ENCODE results near the gene PPWD1.
"Not testable (repeated sequence)": the region's sequence is repeated elsewhere in the genome, so short reads cannot be mapped to it uniquely, and the experiment has no call there.

Gene PPWD1

GRCh38 chr5:65562731-65563701, at the start of gene PPWD1, which contains the start of gene CENPK:
TSS of gene PPWD1 (plus strand) at chr5:65563296. CDS start at chr5:65563311, 15 bp downstream.
TSS of gene CENPK (minus strand) at chr5:65563168. CDS start at chr5:65554907, 8,261 bp downstream.
- peak; percentile 97 for DNase-seq

GRCh38 chr5:65525726-65526125, 37.4 kb upstream of the PPWD1 start:
- DNase-seq, result no peak

DNA sequence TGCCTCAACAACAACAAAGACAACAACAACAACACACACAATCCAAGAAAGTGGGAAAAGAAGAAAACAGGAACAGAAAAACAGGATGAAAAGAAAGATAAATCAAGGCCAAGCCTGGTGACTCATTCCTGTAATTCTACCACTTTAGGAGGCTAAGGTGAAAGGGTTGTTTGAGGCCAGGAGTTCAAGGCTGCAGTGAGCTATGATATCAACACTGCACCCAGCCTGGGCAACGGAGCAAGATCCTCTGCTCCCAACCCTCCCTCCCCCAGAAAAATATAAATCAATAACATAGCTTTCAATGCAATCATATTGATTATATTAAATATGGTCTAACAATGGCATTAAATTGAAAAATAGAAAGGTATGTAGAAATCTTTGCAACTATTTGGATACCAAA, 32.2 kb upstream of the PPWD1 start:
- DNase-seq, result no peak

GRCh38 chr5:65535529-65535987, 27.5 kb upstream of the PPWD1 start:
- no peak for DNase-seq

DNA sequence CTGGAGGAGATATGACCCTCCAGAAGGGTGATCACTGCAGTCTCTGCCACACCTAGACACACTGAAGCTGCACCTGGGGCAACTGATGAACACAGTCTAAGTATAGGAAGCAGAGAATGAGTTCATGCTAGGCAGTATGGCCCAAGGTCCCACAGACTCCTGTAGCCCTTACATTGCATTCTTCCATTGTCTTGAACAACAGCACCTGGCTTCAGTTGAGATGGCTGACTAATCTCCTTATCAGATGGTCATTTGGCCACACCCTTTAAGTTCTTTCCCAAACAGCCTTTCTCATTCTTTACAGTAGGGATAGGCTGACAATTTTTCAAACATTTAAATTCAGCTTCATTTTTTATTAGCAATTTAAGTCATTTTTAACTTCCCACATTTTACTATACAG, 23.3 kb upstream of the PPWD1 start:
- no peak for DNase-seq

GRCh38 chr5:65544473-65544872, 18.6 kb upstream of the PPWD1 start:
- no peak for DNase-seq

DNA sequence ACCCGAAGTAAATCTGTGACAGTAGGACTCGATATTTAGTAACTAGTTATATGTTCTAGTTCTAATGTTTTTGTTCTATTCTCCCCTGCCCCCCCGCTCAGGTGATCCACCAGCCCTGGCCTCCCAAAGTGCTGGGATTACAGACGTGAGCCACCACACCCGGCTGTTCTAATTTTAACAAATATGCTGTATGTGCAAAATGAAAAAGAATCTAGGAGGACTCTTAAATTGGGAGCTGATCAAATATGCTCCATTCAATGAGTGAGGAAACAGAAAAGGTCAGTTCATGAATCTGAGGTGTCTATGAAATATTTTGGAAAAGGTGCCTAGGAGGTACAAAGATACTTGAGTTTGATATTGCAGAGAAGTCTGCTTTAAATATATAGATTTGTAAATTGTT, 17.0 kb upstream of the PPWD1 start:
- DNase-seq, result no peak

DNA sequence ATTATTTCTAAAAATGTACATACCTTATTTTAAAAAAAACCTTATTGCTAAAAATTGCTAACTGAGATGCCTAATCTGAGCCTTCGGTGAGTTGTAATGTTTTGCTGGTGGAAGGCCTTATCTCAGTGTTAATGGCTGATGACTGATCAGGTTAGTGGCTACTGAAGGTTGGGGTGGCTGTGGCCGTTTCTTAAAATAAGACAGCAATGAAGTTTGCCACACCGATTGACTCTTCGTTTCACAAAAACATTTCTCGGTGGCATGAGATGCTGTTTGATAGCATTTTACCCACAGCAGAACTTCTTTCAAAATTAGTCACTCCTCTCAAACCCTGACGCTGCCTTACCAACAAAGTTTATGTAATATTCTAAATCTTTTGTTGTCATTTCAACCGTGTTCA, 14.8 kb upstream of the PPWD1 start:
- no peak for DNase-seq

- no peak for DNase-seq
Measured at GRCh38 chr5:65553941-65554340, 9.2 kb upstream of the PPWD1 start.

- DNase-seq, result no peak
Measured at GRCh38 chr5:65555287-65555686, 7.8 kb upstream of the PPWD1 start.

DNA sequence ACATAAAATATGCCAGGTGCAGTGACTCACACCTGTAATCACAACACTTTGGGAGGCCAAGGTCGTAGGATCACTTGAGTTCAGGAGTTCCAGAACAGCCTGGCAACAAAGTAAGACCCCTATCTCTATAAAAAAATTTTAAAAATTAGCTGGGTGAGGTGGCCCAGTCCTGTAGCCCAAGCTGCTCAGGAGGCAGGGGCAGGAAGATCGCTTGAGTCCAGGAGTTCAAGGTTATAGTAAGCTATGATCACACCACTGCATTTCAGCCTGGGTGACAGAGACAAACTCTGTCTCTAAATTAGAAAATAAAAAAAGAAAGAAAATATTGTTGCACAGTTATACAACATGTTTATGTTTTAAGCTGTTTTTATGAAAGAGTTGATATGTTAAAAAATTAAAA, 6.9 kb upstream of the PPWD1 start:
- DNase-seq, result no peak

DNA sequence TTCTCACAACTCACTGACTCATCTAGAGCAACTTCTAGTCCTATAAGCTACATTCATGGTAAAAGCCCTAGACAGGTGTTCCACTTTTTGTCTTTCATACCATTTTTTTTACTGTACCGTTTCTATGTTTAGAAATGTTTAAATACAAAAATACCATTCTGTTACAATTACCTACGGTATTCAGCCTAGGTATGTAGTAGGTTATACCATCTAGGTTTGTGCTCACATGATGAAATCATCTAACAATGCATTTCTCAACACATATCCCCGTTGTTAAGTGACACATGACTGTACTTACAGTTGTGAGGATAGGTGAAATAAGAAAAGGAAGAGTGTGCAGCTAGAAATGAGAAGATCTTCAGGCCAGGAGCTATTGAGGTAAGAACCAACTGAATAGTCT, 6.4 kb upstream of the PPWD1 start:
- no peak for DNase-seq

DNA sequence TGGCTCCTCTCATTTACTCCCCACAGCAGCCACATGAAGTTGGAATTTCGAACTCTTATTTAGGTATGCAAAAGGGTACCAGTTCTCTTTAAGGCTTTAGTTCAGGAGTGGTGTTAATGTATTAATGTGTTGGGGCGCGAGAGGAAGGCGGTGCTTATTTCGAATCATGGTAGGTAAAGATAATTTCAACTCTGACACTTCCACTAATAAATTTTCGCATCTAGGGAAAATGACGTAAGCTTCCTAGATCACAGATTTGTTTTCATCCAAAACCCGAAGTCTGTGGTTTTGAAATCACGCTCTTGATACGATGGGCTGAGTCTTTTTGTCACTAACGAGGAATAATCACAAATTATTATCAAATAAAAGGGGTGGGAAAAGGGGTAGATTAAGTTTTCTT, 681 bp downstream of the PPWD1 start:
- no peak for DNase-seq

GRCh38 chr5:65566505-65566904, 3.4 kb downstream of the PPWD1 start:
- DNase-seq, result no peak

DNA sequence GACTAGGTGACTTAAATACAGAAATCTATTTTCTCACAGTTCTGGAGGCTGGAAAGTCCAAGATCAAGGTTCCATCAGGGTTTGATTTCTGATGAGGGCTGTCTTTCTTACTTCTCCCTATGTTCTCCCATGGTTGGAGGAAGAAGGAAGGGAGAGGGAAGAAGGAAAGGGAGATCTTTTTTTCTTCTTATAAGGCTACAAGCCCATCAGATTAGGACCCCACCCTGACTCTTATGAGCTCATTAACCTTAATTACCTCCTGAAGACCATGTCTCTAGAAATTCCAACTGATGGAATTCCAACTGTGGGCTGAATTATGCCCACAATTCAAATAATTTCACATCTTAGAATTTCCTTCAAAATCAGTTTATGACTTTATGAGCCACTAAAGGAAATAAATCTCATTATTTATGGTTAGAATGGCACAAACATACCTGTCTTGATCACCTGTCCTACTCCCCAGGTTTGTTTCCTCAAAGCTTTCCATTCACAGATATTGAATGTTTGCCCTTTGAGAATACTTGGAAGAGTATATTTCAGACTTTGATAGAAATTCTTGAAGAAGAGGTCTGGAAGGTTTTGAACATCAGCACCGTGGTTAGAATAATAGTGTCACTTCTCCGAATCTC, 7.6 kb downstream of the PPWD1 start:
- DNase-seq, result no peak

- DNase-seq, result no peak
Measured at GRCh38 chr5:65577141-65577540, 14.0 kb downstream of the PPWD1 start.

GRCh38 chr5:65588694-65589093, 25.6 kb downstream of the PPWD1 start:
- DNase-seq, result no peak

- not testable (repeated sequence) for DNase-seq
Measured at GRCh38 chr5:65601761-65602160, 38.7 kb downstream of the PPWD1 start.

DNA sequence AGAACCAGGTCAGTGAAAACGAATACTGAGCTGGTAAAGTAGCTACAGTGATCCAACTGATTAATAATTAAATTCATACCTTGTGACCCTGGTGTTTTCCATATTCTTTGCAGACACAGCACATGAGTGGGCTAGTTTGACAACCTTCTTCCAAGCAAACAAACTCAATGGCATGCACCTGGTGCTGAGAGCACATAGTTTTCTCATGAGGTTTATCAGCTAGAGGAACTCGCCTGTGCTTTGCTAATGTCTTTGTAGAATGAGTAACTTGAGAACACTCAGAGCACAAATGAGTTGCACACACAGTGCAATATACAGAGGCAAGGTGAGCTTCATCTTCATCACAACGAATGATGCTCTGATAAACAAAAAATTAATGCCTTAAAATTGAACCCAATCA, 48.4 kb downstream of the PPWD1 start:
- peak; percentile 77 for DNase-seq

- no peak for DNase-seq
Measured at GRCh38 chr5:65612298-65612907, 49.3 kb downstream of the PPWD1 start.

- DNase-seq, result no peak
Measured at GRCh38 chr5:65620021-65620420, 56.9 kb downstream of the PPWD1 start.

DNA sequence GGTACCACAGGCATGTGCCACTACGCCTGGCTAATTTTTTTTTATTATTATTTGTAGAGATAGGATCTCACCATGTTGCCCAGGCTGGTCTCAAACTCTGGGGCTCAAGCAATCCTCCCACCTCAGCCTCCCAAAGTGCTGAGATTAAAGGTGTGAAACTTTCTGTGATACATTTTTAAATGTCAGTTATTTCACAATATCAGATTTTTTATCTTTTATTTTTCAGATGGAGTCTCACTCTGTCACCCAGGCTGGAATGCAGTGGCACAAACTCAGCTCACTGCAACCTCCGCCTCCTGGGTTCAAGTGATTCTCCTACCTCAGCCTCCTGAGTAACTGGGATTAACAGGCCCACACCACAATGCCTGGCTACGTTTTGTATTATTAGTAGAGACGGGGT, 58.9 kb downstream of the PPWD1 start:
- not testable (repeated sequence) for DNase-seq

DNA sequence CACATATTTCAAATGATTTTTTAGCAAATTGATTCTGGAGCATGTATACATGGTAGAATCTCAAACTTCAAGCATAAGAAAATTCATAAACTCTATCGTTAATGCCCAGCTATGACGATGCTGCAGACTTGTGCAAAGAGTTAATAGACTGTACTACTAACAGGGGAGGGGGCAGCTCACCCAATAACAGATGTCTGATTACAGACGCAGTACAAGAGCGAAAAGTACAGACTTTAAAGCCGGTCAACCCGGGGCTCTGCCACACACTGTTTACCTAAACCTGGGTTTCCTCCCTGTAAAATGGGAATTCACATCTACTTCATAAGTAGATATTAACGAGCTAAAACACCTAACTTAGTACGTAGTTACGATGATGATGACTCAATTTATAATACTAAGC, 60.4 kb downstream of the PPWD1 start:
- no peak for DNase-seq
